ENCODE data around the gene AP2S1. TPM values are rescaled to one million over a fixed set of nuclear protein-coding genes. Genes with fewer than 3 reads are reported as not detected.
"Not testable (repeated sequence)": the region's sequence is repeated elsewhere in the genome, so short reads cannot be mapped to it uniquely, and the experiment has no call there.

AP2S1 gene
- total RNA-seq, 1 donor from 2014 or later: 107 TPM

DNA sequence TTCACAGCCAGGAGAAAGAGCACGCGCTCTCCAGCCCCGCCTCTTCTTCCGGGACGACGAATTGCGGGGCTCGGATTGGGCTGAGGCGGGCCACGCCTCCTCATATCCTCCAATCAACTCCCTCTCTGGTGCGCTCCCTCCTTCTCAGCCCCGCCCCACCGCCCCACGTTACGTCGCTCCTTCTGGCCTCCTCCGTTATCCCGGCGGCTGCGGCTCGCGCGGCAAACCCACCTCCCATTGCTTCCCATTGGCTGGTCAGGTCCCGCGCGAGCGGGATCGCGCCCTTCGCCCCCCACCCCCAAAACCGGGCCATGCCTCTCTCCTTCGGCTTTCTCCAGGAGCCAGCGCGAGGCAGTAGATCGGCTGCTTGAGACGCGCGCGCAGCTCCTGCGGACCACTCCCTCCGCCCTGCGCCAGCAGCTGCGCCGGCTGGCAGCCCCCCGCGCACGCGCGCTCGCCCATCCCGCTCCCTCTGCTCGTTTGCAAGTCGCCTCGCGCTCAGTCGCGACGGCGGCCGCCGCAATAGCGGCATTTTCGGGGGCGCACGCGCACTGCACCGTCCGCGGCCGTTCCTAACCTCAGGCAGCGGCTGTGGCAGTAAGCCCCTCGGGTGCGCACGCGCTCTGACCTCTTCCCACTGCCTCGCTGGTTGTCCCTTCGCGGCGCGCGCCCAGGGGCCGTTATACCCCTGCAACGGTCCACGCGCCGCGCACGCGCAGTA lies 9.6 kb upstream of the AP2S1 start:
- Mint-ChIP-seq H3K4me3 (peak overlapping the region; percentile 81), H3K36me3 (no peaks in the 10 kb centered on the region), H3K4me1 (peaks cover 9% of the 10 kb centered on the region), H3K9me3 (no peaks in the 10 kb centered on the region), H3K27me3 (ENCODE audit: low read depth) (no peaks in the 10 kb centered on the region), H3K27ac (peak overlapping the region; percentile 91)
- TF ChIP-seq, protein P1, sequence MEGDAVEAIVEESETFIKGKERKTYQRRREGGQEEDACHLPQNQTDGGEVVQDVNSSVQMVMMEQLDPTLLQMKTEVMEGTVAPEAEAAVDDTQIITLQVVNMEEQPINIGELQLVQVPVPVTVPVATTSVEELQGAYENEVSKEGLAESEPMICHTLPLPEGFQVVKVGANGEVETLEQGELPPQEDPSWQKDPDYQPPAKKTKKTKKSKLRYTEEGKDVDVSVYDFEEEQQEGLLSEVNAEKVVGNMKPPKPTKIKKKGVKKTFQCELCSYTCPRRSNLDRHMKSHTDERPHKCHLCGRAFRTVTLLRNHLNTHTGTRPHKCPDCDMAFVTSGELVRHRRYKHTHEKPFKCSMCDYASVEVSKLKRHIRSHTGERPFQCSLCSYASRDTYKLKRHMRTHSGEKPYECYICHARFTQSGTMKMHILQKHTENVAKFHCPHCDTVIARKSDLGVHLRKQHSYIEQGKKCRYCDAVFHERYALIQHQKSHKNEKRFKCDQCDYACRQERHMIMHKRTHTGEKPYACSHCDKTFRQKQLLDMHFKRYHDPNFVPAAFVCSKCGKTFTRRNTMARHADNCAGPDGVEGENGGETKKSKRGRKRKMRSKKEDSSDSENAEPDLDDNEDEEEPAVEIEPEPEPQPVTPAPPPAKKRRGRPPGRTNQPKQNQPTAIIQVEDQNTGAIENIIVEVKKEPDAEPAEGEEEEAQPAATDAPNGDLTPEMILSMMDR (IDR thresholded peaks at IDR 0.05; ENCODE audit: unreplicated experiment): no peak
- DNase-seq (ENCODE audit: low spot score in 2 of 2, unreplicated experiment in 2 of 2): peak; percentile 95 to 96

DNA sequence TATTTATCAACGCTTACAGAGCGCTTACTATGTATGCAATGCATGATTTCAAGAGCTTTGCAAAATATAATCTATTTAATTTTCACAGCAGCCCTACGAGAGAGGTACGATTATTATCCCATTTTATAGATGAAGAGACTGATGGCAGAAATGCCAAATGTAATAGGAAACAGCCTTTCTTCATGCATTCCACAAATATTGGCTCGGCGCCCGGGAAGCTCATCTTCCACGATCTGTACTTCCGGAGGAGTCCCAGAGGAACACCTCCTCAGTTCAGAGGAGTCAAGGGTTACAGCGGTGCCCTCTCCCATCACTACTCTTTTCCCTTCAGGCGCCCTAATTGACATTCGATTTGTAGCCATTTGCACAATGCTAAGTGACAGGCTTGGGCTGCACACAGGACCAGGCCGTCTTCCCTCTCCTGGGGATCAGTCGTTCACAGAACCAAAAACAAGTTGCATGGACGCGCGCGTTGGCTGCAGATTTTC lies 9.0 kb upstream of the AP2S1 start:
- Mint-ChIP-seq H3K36me3 (no peaks in the 10 kb centered on the region), H3K27ac (peak overlapping the region; percentile 91), H3K9me3 (no peaks in the 10 kb centered on the region), H3K4me3 (peak overlapping the region; percentile 81), H3K27me3 (ENCODE audit: low read depth) (no peaks in the 10 kb centered on the region), H3K4me1 (peaks cover 9% of the 10 kb centered on the region)
- TF ChIP-seq, protein P1 (IDR thresholded peaks at IDR 0.05; ENCODE audit: unreplicated experiment): no peak
- peak in 1 of 2 experiments; percentile 72 for DNase-seq (ENCODE audit: low spot score in 2 of 2, unreplicated experiment in 2 of 2)

DNA sequence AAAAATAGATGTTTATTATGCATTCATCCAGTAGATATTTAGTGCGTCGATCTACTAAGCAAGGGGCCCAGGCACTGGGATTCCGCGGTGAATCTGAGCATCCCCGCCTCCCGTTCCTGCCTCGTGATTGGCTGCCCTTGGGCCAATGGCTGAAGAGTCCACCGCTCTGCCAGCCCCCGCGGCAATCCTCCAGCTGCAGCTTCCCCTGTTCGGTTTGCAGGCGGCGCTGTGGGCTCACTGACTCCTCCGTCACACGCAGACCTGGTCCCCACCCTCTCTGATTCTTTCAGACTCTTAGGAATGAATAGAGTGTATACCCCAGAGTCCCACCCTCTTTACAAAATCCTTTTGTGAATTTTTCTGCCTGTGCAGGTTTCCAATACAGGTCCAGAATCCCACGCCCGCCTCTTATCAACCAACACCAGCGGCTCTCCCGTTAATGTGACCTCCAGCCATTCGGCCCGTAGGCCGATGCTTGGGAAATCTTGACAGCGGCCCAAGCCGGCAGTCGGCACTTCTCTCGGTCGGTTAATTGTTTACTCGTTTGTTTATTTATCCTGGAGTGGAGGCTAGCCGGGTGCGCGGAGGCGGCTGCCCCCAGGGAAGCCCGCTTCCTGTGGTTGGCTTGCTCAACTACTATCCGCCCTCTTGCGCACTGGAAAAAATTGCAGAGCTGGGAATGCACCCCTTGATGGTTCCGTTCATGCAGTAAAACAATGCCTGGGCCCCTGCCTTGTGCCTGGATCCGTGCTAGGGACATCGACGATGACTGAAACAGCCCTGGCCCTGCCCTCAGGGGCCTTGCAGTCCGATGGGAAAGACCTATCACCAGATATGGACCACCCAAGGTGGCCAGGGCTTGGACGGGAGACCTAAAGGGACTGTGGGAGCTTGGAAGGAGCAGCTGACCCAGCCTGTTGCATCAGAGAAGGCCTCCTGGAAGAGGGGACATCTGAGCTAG lies 5.7 kb upstream of the AP2S1 start:
- peak; percentile 84 to 87 for DNase-seq (ENCODE audit: low spot score in 2 of 2, unreplicated experiment in 2 of 2)
- TF ChIP-seq, protein P1 (IDR thresholded peaks at IDR 0.05; ENCODE audit: unreplicated experiment): peak; percentile 28
- Mint-ChIP-seq H3K4me3 (peak overlapping the region; percentile 59), H3K4me1 (peaks cover 9% of the 10 kb centered on the region), H3K9me3 (no peaks in the 10 kb centered on the region), H3K27me3 (ENCODE audit: low read depth) (no peaks in the 10 kb centered on the region), H3K27ac (peak overlapping the region; percentile 40), H3K36me3 (no peaks in the 10 kb centered on the region)

DNA sequence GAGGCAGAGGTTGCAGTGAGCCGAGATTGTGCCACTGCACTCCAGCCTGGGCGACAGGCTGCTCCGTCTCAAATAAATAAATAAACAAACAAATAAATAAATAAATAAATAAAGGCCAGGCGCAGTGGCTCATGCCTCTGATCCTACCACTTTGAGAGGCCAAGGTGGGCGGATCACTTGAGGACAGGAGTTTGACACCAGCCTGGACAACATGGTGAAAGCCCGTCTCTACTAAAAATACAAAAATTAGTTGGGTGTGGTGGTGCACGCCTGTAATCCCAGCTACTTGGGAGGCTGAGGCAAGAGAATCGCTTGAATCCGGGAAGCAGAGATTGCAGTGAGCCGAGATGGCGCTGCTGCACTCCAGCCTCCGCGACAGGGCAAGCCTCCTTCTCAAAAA lies 4.1 kb upstream of the AP2S1 start:
- not testable (repeated sequence) for DNase-seq (ENCODE audit: low spot score in 2 of 2, unreplicated experiment in 2 of 2); H3K27ac Mint-ChIP-seq; H3K9me3 Mint-ChIP-seq; H3K36me3 Mint-ChIP-seq; H3K4me3 Mint-ChIP-seq; H3K27me3 Mint-ChIP-seq (ENCODE audit: low read depth)
- peaks cover 11% of the 10 kb centered on the region for H3K4me1 Mint-ChIP-seq

DNA sequence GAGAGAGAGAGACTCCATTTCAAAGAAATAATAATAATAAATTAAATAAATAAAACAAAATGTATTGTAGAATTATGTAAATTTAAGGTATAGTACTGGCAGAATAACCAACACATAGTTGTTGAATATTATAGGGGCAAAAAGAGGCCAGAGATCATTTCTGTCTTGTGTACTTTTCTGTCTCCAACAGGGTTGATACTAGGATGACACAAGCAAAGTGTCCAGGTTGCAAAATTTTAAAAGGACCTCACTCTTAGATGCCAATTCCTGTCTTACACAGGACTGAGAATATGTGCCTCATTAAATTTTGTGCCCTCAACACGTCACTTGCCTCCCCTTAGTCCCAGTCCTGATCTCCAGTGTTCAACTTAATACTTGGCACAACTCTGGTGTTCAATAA lies 2.2 kb upstream of the AP2S1 start:
- no peak overlapping the region for H3K4me3 Mint-ChIP-seq
- TF ChIP-seq, protein P1 (IDR thresholded peaks at IDR 0.05; ENCODE audit: unreplicated experiment): no peak
- no peaks in the 10 kb centered on the region for H3K27me3 Mint-ChIP-seq (ENCODE audit: low read depth)
- no peak overlapping the region for H3K27ac Mint-ChIP-seq
- peaks cover under 1% of the 10 kb centered on the region for H3K36me3 Mint-ChIP-seq
- DNase-seq (ENCODE audit: low spot score in 2 of 2, unreplicated experiment in 2 of 2): no peak
- peaks cover 17% of the 10 kb centered on the region for H3K4me1 Mint-ChIP-seq
- H3K9me3 Mint-ChIP-seq: no peaks in the 10 kb centered on the region

DNA sequence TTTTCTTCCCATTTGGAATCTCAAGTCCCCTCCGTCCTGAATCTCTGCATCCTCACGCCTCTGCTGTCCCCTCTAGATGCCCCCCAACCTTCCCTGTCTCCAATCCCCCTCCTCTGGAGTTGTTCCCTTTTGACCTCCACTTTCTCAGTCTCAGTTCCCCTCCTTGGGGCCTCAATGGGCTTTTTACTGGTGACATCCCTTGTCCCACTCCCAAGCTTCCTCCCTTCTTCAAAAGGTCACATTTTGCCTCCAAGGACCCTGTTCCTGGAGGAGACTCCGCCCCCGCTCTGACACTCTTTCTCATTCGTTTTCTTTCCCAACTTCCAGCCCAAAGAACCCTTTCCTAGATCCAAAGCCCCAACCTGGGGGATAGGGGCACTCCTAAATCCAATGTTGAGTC lies 1.0 kb downstream of the AP2S1 start:
- TF ChIP-seq, protein P1 (IDR thresholded peaks at IDR 0.05; ENCODE audit: unreplicated experiment): no peak
- peak overlapping the region; percentile 82 for H3K4me3 Mint-ChIP-seq
- H3K36me3 Mint-ChIP-seq: peaks cover 6% of the 10 kb centered on the region
- H3K27ac Mint-ChIP-seq: peak overlapping the region; percentile 96
- no peaks in the 10 kb centered on the region for H3K9me3 Mint-ChIP-seq
- peaks cover 14% of the 10 kb centered on the region for H3K4me1 Mint-ChIP-seq
- no peak for DNase-seq (ENCODE audit: low spot score in 2 of 2, unreplicated experiment in 2 of 2)
- H3K27me3 Mint-ChIP-seq (ENCODE audit: low read depth): no peaks in the 10 kb centered on the region

All from mesothelial cell of epicardium (in vitro differentiated cells).